ENCODE results near the gene INTS4. TPM values are rescaled to one million over a fixed set of nuclear protein-coding genes. Genes with fewer than 3 reads are reported as not detected.

The INTS4 gene
- total and polyA plus RNA-seq, 10 of the 15 experiments (the other 5 are each of a cell fraction or from before 2014, with no cell fraction given): 20.2 to 50.5 (median 40.0) TPM

- no peaks in the 10 kb centered on the region for H3K27me3 ChIP-seq (replicated peaks in 1 of 2; ENCODE audit: control insufficient read depth in 2 of 2, insufficient read depth in 2 of 2, low read length in 1 of 2)
- no peak for TF ChIP-seq MEF2A (IDR thresholded peaks at IDR 0.05; ENCODE audit: insufficient read depth, low read depth, low read length)
- no peak for TF ChIP-seq MTA2 (IDR thresholded peaks at IDR 0.05; ENCODE audit: low read depth)
- TF ChIP-seq IRF3 (IDR thresholded peaks at IDR 0.05): no peak
- no peak for TF ChIP-seq E2F4 (IDR thresholded peaks at IDR 0.05; ENCODE audit: low read depth, low read length)
- TF ChIP-seq E2F8 (IDR thresholded peaks at IDR 0.05; ENCODE audit: low read depth, partially characterized antibody): no peak
- no peak for TF ChIP-seq FOXK2 (IDR thresholded peaks at IDR 0.05)
- TF ChIP-seq IKZF2 (IDR thresholded peaks at IDR 0.05): no peak
- no peak for TF ChIP-seq HDGF (IDR thresholded peaks at IDR 0.05)
- no peak for TF ChIP-seq TCF7 (IDR thresholded peaks at IDR 0.05; ENCODE audit: borderline replicate concordance)
- H4K20me1 ChIP-seq (ENCODE audit: control insufficient read depth, insufficient read depth): no peaks in the 10 kb centered on the region
- no peak for DNase-seq (ENCODE audit: low read depth, low spot score)
- no peak overlapping the region for H2AFZ ChIP-seq (ENCODE audit: control insufficient read depth, low read depth, low read length)
- H3K4me3 ChIP-seq: no peak overlapping the region
- ChIA-PET CTCF (no interaction called here), SMC1A (ENCODE audit: uncharacterized antibody, unreplicated experiment) (interaction anchor here (1.2 to 1.8 kb wide), 2 partner anchors 9 to 12 kb away, joined by 3 to 4 read pairs; no protein-coding TSS in a partner anchor), POLR2A (no interaction called here), RAD21 (ENCODE audit: unreplicated experiment) (no interaction called here)
- no peaks in the 10 kb centered on the region for H3K79me2 ChIP-seq (ENCODE audit: control insufficient read depth, insufficient read depth, low read length)
- H3K4me1 ChIP-seq (ENCODE audit: control insufficient read depth, insufficient read depth, low read length): no peaks in the 10 kb centered on the region
- no peak for FAIRE-seq
- H3K36me3 ChIP-seq (ENCODE audit: control insufficient read depth in 2 of 2, insufficient read depth in 2 of 2, low read length in 1 of 2): no peaks in the 10 kb centered on the region
- in situ Hi-C loops (cut with MboI) (no loop called here), intact Hi-C loops (cut with micrococcal nuclease; ENCODE audit: unreplicated experiment) (no loop called here)
- WGBS (ENCODE audit: insufficient coverage, insufficient replicate concordance, low lambda C conversion rate, missing lambda C conversion rate): 94% methylated on average over 2 of the region's 2 CpGs
- H3K4me2 ChIP-seq (ENCODE audit: control insufficient read depth, insufficient read depth): no peak overlapping the region
- H3K9ac ChIP-seq (ENCODE audit: control insufficient read depth, insufficient read depth, low read length): no peak overlapping the region
- no peak overlapping the region for H3K27ac ChIP-seq (ENCODE audit: control insufficient read depth, insufficient read depth)
- ATAC-seq: no peak
- BruUV-seq (replicated peaks): no TSS peak
- H3K9me3 ChIP-seq (replicated peaks; ENCODE audit: control insufficient read depth, insufficient read depth, low read length): no peaks in the 10 kb centered on the region
These were observed 165.5 kb downstream of the INTS4 start for GRCh38 chr11:77828926-77829325.

Small RNA genes lying within 50 kb of the gene (small RNA-seq; reads per million reads assigned to genes)
- not detected for gene AP002812.4

Other genes with a start within 250 kb of the INTS4 start
Only the 7 nearest of the 8 such genes appear.
- gene RSF1, start 173.9 kb downstream of the INTS4 start, total RNA-seq (2014; rRNA removed): 24.4 and 30.9 TPM in 2 replicates
- 34.6 and 36.7 TPM in 2 replicates for gene RSF1, start 173.9 kb downstream of the INTS4 start, total RNA-seq (2014; rRNA removed; fragmentation: Illumina TruSeq; extraction: Trizol)
- gene RSF1, start 173.9 kb downstream of the INTS4 start, total RNA-seq (2021): 36.7 and 39.9 TPM in 2 replicates
- 22.8 and 24.6 TPM in 2 replicates for gene RSF1, start 173.9 kb downstream of the INTS4 start, polyA plus RNA-seq (2011; rRNA removed)
- gene RSF1, start 173.9 kb downstream of the INTS4 start, polyA plus RNA-seq (2014; fragmentation: Illumina TruSeq; extraction: Trizol): 42.9 and 54.2 TPM in 2 replicates
- gene RSF1, start 173.9 kb downstream of the INTS4 start, polyA plus RNA-seq (2014; fragmentation: Nextera tagmentation; extraction: Ambion mirVana): 10 to 100 TPM in 1 of 2 experiments, 1 to 10 TPM in 1; 9.0 to 25.4 TPM
- gene RSF1, start 173.9 kb downstream of the INTS4 start, polyA plus RNA-seq (2014; rRNA removed): 11.5 and 16.4 TPM in 2 replicates
- 10 to 100 TPM; 38.7 to 45.3 TPM for gene RSF1, start 173.9 kb downstream of the INTS4 start, polyA plus RNA-seq (2016; fragmentation: Nextera tagmentation; extraction: Ambion mirVana)
- 6.1 and 6.7 TPM in 2 replicates for gene AAMDC, start 173.5 kb downstream of the INTS4 start, total RNA-seq (2014; rRNA removed)
- 8.4 and 9.8 TPM in 2 replicates for gene AAMDC, start 173.5 kb downstream of the INTS4 start, total RNA-seq (2014; rRNA removed; fragmentation: Illumina TruSeq; extraction: Trizol)
- 4.3 and 6.2 TPM in 2 replicates for gene AAMDC, start 173.5 kb downstream of the INTS4 start, total RNA-seq (2021)
- gene AAMDC, start 173.5 kb downstream of the INTS4 start, polyA plus RNA-seq (2011; rRNA removed): 3.7 and 4.4 TPM in 2 replicates
- gene AAMDC, start 173.5 kb downstream of the INTS4 start, polyA plus RNA-seq (2014; fragmentation: Illumina TruSeq; extraction: Trizol): 2.4 and 8.3 TPM in 2 replicates
- 10 to 100 TPM; 37.1 to 38.3 TPM for gene AAMDC, start 173.5 kb downstream of the INTS4 start, polyA plus RNA-seq (2014; fragmentation: Nextera tagmentation; extraction: Ambion mirVana)
- 11.3 and 13.9 TPM in 2 replicates for gene AAMDC, start 173.5 kb downstream of the INTS4 start, polyA plus RNA-seq (2014; rRNA removed)
- 10 to 100 TPM; 18.6 to 26.0 TPM for gene AAMDC, start 173.5 kb downstream of the INTS4 start, polyA plus RNA-seq (2016; fragmentation: Nextera tagmentation; extraction: Ambion mirVana)
- 0.51 and 0.54 TPM in 2 replicates for gene KCTD14, start 28.6 kb upstream of the INTS4 start, total RNA-seq (2014; rRNA removed)
- 0.41 and 0.45 TPM in 2 replicates for gene KCTD14, start 28.6 kb upstream of the INTS4 start, total RNA-seq (2014; rRNA removed; fragmentation: Illumina TruSeq; extraction: Trizol)
- gene KCTD14, start 28.6 kb upstream of the INTS4 start, total RNA-seq (2021): 0.38 and 0.43 TPM in 2 replicates
- 0.04 and 0.19 TPM in 2 replicates for gene KCTD14, start 28.6 kb upstream of the INTS4 start, polyA plus RNA-seq (2011; rRNA removed)
- 0.63 and 0.74 TPM in 2 replicates for gene KCTD14, start 28.6 kb upstream of the INTS4 start, polyA plus RNA-seq (2014; fragmentation: Illumina TruSeq; extraction: Trizol)
- gene KCTD14, start 28.6 kb upstream of the INTS4 start, polyA plus RNA-seq (2014; fragmentation: Nextera tagmentation; extraction: Ambion mirVana): under 1 TPM; 0.11 to 0.42 TPM
- gene KCTD14, start 28.6 kb upstream of the INTS4 start, polyA plus RNA-seq (2014; rRNA removed): 0.53 and 0.59 TPM in 2 replicates
- gene KCTD14, start 28.6 kb upstream of the INTS4 start, polyA plus RNA-seq (2016; fragmentation: Nextera tagmentation; extraction: Ambion mirVana): under 1 TPM; 0.54 TPM
- gene THRSP, start 69.2 kb upstream of the INTS4 start, total RNA-seq (2014; rRNA removed): not detected in 2 replicates
- not detected in 2 replicates for gene THRSP, start 69.2 kb upstream of the INTS4 start, total RNA-seq (2014; rRNA removed; fragmentation: Illumina TruSeq; extraction: Trizol)
- not detected in 2 replicates for gene THRSP, start 69.2 kb upstream of the INTS4 start, total RNA-seq (2021)
- gene THRSP, start 69.2 kb upstream of the INTS4 start, polyA plus RNA-seq (2011; rRNA removed): not detected in 2 replicates
- gene THRSP, start 69.2 kb upstream of the INTS4 start, polyA plus RNA-seq (2014; fragmentation: Illumina TruSeq; extraction: Trizol): not detected in 2 replicates
- gene THRSP, start 69.2 kb upstream of the INTS4 start, polyA plus RNA-seq (2014; fragmentation: Nextera tagmentation; extraction: Ambion mirVana): not detected
- not detected in 2 replicates for gene THRSP, start 69.2 kb upstream of the INTS4 start, polyA plus RNA-seq (2014; rRNA removed)
- gene THRSP, start 69.2 kb upstream of the INTS4 start, polyA plus RNA-seq (2016; fragmentation: Nextera tagmentation; extraction: Ambion mirVana): under 1 TPM in 1 of 2 experiments, not detected in 1; 0.18 TPM
- gene NDUFC2, start 85.2 kb upstream of the INTS4 start, total RNA-seq (2014; rRNA removed): 145 and 167 TPM in 2 replicates
- 134 and 145 TPM in 2 replicates for gene NDUFC2, start 85.2 kb upstream of the INTS4 start, total RNA-seq (2014; rRNA removed; fragmentation: Illumina TruSeq; extraction: Trizol)
- 185 and 187 TPM in 2 replicates for gene NDUFC2, start 85.2 kb upstream of the INTS4 start, total RNA-seq (2021)
- 120 and 153 TPM in 2 replicates for gene NDUFC2, start 85.2 kb upstream of the INTS4 start, polyA plus RNA-seq (2011; rRNA removed)
- gene NDUFC2, start 85.2 kb upstream of the INTS4 start, polyA plus RNA-seq (2014; fragmentation: Illumina TruSeq; extraction: Trizol): 13.1 and 103 TPM in 2 replicates
- 100 to 1,000 TPM; 483 to 529 TPM for gene NDUFC2, start 85.2 kb upstream of the INTS4 start, polyA plus RNA-seq (2014; fragmentation: Nextera tagmentation; extraction: Ambion mirVana)
- gene NDUFC2, start 85.2 kb upstream of the INTS4 start, polyA plus RNA-seq (2014; rRNA removed): 178 and 198 TPM in 2 replicates
- 100 to 1,000 TPM; 409 to 466 TPM for gene NDUFC2, start 85.2 kb upstream of the INTS4 start, polyA plus RNA-seq (2016; fragmentation: Nextera tagmentation; extraction: Ambion mirVana)
- 56.9 and 75.9 TPM in 2 replicates for gene ALG8, start 145.0 kb upstream of the INTS4 start, total RNA-seq (2014; rRNA removed)
- gene ALG8, start 145.0 kb upstream of the INTS4 start, total RNA-seq (2014; rRNA removed; fragmentation: Illumina TruSeq; extraction: Trizol): 66.1 and 66.9 TPM in 2 replicates
- 48.4 and 50.6 TPM in 2 replicates for gene ALG8, start 145.0 kb upstream of the INTS4 start, total RNA-seq (2021)
- gene ALG8, start 145.0 kb upstream of the INTS4 start, polyA plus RNA-seq (2011; rRNA removed): 59.9 and 75.6 TPM in 2 replicates
- gene ALG8, start 145.0 kb upstream of the INTS4 start, polyA plus RNA-seq (2014; fragmentation: Illumina TruSeq; extraction: Trizol): 69.8 and 74.8 TPM in 2 replicates
- gene ALG8, start 145.0 kb upstream of the INTS4 start, polyA plus RNA-seq (2014; fragmentation: Nextera tagmentation; extraction: Ambion mirVana): 100 to 1,000 TPM in 1 of 2 experiments, 10 to 100 TPM in 1; 79.1 to 105 TPM
- 45.7 TPM in 2 replicates for gene ALG8, start 145.0 kb upstream of the INTS4 start, polyA plus RNA-seq (2014; rRNA removed)
- gene ALG8, start 145.0 kb upstream of the INTS4 start, polyA plus RNA-seq (2016; fragmentation: Nextera tagmentation; extraction: Ambion mirVana): 10 to 100 TPM; 88.1 to 88.6 TPM
- gene KCTD21, start 194.0 kb upstream of the INTS4 start, total RNA-seq (2014; rRNA removed): 3.4 and 3.5 TPM in 2 replicates
- 3.8 and 4.1 TPM in 2 replicates for gene KCTD21, start 194.0 kb upstream of the INTS4 start, total RNA-seq (2014; rRNA removed; fragmentation: Illumina TruSeq; extraction: Trizol)
- 4.5 and 4.6 TPM in 2 replicates for gene KCTD21, start 194.0 kb upstream of the INTS4 start, total RNA-seq (2021)
- 4.4 and 4.8 TPM in 2 replicates for gene KCTD21, start 194.0 kb upstream of the INTS4 start, polyA plus RNA-seq (2011; rRNA removed)
- 4.7 and 5.4 TPM in 2 replicates for gene KCTD21, start 194.0 kb upstream of the INTS4 start, polyA plus RNA-seq (2014; fragmentation: Illumina TruSeq; extraction: Trizol)
- under 1 TPM; 0.63 to 0.73 TPM for gene KCTD21, start 194.0 kb upstream of the INTS4 start, polyA plus RNA-seq (2014; fragmentation: Nextera tagmentation; extraction: Ambion mirVana)
- gene KCTD21, start 194.0 kb upstream of the INTS4 start, polyA plus RNA-seq (2014; rRNA removed): 4.3 and 4.5 TPM in 2 replicates
- gene KCTD21, start 194.0 kb upstream of the INTS4 start, polyA plus RNA-seq (2016; fragmentation: Nextera tagmentation; extraction: Ambion mirVana): 1 to 10 TPM; 2.1 to 2.9 TPM

All from GM12878 (cell line).